B cell (primary cell): ENCODE results near the gene EML5.

ENCODE experiments used
- EZH2 ChIP-seq: IDR thresholded peaks from 2 replicates; pipeline ENCODE4 v1.6.1; 2012; ENCODE audit warnings: borderline replicate concordance, low read depth, mild to moderate bottlenecking, moderate library complexity, low read length; ENCODE audit not compliant: insufficient read depth, poor library complexity, severe bottlenecking
- TF ChIP-seq, protein P1 (sequence below): fragments of 200-600 bp; IDR thresholded peaks from one replicate; pipeline ENCODE4 v1.8.0; 2022; ENCODE audit warnings: antibody characterized with exemption, mild to moderate bottlenecking

GRCh38 chr14:88792473-88793258 is at the start of gene EML5:
- TF ChIP-seq, protein P1, sequence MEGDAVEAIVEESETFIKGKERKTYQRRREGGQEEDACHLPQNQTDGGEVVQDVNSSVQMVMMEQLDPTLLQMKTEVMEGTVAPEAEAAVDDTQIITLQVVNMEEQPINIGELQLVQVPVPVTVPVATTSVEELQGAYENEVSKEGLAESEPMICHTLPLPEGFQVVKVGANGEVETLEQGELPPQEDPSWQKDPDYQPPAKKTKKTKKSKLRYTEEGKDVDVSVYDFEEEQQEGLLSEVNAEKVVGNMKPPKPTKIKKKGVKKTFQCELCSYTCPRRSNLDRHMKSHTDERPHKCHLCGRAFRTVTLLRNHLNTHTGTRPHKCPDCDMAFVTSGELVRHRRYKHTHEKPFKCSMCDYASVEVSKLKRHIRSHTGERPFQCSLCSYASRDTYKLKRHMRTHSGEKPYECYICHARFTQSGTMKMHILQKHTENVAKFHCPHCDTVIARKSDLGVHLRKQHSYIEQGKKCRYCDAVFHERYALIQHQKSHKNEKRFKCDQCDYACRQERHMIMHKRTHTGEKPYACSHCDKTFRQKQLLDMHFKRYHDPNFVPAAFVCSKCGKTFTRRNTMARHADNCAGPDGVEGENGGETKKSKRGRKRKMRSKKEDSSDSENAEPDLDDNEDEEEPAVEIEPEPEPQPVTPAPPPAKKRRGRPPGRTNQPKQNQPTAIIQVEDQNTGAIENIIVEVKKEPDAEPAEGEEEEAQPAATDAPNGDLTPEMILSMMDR = peak; percentile 17
- no peak for TF ChIP-seq EZH2
